Activated CD4-positive, alpha-beta T cell treated with anti-CD3 and anti-CD28 coated beads, Interleukin-2, amount 50 U/mL, for 16 hours (primary cell): ENCODE data around the gene ARHGAP21.
"Not testable (repeated sequence)": the region's sequence is repeated elsewhere in the genome, so short reads cannot be mapped to it uniquely, and the experiment has no call there.

ENCODE experiments used
- DNase-seq: peaks from one replicate; pipeline ENCODE4 v3.0.0-alpha.2; 2020

Gene ARHGAP21

DNA sequence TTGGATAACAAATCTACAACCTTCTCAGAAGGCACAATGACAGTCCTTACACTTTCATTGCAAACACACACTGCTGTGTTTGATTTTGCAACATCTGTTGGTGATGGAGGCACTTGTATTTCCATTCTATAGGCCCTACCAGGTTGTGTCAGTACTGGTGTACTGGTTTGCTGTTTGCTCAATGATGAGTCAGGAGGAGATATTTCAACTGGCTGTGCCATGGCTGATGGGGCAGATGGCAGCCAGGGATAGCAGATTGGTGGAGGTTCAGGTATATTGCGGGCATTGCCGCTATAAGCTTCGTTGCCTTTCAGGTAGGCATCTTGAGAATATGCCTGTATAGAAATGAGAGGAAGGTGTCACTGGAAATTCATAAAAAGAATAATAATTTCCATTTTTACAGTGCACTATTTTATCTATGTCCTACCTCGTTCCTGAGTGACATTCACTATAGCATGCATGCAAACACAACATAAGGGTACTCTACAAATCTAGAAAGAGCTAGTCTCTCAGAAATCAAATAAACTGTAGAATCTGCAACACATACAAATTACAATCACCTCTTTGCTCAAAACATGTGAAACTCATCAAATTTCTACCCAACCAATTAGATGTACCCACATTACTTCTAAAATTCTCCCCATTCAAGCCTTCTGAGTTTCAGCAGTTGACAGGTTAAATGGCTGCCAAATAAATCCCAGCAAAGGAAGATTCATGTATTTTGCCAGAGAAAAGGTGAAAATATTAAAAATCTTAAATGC lies 102.5 kb downstream of the ARHGAP21 start:
- not testable (repeated sequence) for DNase-seq

DNA sequence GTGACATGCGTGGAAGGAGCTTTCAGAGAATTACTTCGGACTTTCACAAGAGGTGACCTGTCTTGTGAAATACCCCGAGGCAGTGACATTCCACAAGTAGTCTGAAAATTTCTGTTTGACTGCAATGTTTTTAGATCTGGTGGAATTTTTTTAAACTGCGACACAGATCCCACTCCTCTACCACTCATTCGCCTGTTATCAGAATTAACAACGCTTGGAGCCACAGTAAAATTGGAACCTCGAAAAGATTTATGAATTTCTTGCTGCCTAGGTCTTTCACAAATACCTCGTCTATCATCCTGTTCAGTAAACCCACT lies 103.7 kb downstream of the ARHGAP21 start:
- not testable (repeated sequence) for DNase-seq

DNA sequence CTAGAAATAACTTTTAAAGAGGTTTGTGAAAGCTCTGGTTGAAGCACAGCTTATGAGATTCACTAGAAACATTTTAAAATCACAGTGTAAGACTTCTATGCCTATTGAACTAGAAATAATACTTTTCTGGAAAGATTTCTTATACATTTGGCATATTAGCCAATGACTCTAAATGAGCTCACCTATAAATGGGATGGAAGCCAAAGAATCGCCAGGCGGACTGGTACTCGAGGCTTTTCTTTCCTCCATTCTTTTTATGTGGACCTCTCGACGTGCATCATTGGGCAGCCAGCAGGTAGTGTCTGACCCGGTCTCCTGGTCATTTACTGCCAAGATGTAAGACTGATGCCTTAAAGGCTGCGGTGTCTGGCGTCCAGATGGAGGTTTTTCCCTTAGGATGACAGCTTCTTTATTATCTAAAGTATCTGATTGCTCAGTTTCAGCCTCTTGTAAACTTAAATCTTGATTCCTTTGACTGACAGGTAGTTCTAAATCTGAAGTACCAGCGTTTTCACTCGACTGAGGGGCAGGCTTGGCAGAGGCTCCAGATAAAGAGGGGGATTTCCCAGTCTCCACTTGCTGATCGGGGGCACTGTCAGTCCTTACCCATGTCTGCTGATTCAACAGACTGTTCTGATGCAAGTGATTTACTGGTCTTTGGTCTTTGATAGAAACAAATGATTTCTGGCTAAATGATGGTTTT lies 104.2 kb downstream of the ARHGAP21 start:
- DNase-seq, result not testable (repeated sequence)

DNA sequence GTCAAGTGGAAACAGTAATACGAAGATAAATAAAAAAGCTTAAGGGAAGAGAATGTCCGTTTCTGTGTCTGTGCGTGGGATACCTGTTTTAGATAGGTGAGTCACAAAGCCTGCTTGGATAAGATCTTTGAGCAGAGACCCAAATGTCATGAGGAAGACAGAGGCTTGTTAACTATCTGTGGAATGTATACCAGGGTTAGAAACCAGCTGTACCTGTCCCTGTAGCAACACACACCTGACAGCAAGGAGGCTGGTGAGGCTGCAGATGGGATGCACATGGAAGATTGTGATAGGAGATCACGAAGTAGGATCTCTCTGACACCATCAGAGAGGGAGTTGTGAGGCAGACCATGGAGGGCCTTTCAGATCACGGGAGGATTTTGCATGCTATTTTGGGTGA lies 105.3 kb downstream of the ARHGAP21 start:
- DNase-seq, result no peak

DNA sequence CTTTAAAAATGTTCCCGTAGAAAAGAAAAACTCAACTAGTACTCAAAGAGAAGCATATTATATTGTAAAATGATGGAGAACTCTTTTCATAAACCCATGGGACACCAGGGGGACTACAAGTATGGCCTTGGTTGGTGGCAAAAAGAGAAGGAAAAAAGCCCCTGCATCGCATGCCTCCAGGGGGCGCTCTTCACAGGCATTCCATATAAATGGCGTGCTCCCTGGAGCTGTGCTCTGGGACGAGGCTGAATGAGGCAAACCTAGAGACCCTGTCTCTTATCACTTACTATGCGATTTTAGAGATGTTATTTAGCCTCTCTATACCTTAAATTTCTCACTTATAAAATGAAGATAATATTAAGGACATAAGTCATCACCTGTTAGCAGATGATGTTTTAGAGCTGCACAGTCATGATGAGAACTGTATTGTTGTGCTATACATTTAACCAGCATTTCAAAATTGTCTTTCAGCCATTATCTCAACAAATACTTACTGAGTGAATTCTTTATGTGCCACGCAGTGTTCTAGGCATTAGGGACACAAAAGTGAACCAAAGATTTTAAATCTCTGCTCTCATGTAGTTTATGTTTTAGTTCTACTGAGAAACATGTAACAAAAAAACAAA lies 105.8 kb downstream of the ARHGAP21 start:
- peak; percentile 48 for DNase-seq

DNA sequence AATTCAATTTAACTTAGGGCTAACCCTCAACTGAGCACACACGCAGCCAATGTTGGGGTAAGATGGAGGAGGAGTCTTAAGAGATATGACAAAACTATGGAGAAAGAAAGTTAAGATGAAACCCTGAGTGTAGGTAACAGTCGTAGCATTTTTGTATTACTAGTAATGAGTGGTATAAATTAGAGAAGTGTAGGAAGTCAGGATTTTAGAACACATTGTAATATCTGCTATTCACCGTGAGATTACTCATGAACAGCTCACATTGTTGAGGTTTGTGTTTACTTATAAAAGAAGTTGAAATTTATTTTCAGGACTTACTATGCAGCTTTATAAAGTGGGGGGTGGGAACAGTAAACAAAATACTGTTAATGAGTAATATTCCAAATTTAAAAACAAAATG lies 107.2 kb downstream of the ARHGAP21 start:
- no peak for DNase-seq

DNA sequence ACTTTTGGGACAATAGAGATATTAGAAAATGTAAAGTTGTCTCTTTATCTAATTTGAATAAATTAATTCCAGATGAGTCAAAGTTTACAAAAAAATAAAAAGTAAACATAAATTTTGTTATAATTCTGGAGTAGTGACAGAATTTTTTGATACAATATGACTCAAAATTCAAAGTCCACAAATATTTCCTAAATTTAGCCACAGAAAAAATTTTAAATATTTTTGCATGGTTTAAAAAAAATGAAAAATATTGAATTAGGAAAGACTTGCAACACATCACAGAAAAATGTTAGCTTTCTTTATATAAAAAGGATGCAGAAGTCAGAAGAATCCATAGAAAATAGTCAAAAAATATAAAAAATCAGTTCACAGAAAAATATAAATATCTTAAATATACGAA lies 117.7 kb downstream of the ARHGAP21 start:
- no peak for DNase-seq

DNA sequence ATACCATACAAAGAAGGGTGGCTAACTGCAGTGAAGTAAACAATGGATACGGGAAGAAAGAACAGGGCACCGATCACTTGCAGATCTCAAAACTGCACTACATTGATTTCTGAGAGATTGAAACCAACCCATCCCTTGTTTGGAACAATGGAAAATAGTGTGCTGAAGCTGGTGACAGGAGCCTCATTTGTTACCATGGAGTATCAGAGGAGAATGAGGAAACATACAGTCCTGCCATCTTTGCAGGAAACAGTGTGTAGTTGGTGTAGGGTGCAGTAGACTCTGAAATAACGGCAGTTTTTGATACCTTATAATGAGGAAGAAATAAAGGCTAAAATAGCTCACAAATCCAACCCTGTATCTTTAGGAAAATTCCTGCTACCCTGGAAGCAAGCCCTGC lies 118.5 kb downstream of the ARHGAP21 start:
- DNase-seq, result no peak

DNA sequence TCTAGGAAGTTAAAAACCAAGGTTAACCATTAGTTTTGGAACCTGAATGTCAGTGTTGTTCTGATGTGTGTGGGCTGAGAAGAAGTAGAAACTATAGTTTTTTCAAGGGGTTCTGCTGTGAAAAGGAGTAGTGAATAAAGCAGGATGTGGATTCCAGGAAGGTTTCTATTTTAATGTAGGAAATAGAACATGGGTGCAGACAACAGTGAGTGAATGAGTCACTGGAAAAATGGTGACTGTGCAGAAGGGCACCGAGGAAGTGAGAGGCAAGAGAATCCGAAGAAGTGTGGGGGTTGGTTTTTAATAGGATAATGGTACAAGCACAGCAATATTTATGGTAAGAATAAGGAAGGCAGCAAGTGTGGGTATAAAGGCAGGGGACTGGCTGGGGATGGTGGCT lies 120.4 kb downstream of the ARHGAP21 start:
- DNase-seq, result peak; percentile 66

DNA sequence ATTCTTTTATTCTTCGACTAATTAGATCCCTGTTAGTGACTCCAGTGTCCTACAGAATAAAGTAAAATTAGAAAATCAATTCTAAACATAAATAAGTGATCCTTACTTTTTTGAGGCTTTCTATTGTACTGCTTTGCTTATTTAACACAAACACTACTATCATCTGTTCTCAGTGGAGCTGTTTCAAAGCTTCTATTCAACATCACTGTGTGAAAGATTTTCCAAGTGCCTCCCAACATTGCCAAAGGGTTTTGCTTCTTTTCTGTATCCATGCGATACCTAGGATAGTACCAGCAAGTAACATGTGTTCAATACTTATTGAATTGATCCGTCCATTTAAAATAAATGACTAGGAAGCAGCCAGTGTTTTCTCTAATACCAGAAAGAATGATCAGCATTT lies 125.7 kb downstream of the ARHGAP21 start:
- DNase-seq, result no peak

DNA sequence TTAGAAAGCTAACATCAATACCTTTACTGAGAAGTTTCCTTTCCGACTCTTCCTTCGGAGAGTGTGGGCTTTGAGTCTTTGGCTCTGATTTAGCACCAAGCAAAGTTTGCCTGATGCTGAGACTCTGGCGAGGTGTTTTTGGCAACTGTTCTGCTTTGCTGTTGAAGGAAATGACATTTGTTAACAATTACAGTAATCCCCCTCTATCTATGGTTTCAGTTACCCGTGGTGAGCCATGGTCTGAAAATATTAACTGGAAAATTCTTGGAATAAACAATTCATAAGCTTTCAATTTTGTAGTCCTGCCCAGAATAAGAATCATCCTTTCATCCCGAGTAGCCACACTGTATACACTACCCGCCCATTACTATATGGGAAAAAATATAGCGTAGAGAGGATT lies 126.3 kb downstream of the ARHGAP21 start:
- no peak for DNase-seq

DNA sequence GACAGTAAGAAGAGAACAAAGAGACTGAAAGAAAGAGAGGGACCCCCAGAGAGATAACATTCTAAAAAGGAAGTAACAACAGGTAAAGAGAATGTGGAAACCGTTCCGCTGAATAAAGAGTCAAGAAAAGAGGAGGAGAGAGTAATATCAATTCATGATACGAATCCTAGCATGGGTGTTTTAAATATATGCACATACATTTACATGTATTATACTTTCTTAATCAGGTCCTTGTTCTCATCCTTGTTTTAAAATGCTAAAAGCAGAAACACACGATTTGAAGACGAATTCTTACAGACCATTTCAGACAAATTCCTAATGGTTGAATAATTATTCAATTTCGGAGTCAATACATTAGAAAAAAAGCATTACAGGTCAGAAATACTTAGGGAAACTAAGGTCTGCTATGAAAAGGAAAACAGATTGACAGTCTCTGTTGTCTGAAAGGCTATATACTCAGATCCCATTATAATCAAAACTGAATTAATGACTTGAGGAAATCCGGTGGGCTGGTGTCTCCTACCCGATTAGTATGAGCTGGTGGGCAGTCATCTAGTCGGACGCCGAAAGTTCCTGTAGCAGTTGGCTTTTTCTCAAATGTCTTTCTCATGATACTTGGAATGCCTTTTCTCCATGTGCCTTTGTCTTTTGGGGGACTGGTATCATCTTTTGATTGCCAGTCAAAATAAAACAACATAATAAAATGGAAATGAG lies 127.3 kb downstream of the ARHGAP21 start:
- no peak for DNase-seq

DNA sequence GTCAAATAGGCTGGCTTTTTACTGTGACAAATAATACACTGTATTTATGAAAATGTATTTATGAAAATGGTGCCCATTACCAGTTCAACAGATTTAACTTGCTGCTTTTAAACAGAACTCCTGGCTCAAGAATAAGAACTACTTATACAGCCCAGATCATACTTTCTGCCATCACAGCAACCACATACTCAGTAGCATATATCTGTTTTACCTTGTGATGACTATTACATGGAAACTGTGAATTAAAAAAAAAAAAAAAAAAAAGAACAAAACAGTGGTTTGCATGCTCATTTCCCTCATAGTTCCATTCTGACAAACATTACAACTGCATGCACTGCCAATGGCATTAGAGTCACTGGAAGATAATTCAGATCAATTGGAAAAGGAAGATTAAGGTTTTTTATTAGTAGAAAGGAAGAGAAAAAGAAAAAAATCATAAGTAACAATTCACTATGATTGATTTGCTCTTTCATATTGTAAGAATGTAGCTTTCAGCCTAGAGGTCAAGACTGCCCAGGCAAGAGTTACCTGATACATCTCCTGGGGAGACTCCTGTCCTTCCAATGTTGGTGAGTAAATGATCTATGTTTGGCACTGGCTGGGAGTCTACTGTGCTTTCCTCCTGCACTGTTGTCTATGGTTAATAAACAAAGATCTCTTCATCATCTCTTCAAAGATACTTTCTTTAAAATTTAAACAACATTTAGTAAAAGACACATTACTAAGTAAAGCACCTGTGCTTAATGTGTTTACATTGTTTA lies 132.8 kb downstream of the ARHGAP21 start:
- no peak for DNase-seq

DNA sequence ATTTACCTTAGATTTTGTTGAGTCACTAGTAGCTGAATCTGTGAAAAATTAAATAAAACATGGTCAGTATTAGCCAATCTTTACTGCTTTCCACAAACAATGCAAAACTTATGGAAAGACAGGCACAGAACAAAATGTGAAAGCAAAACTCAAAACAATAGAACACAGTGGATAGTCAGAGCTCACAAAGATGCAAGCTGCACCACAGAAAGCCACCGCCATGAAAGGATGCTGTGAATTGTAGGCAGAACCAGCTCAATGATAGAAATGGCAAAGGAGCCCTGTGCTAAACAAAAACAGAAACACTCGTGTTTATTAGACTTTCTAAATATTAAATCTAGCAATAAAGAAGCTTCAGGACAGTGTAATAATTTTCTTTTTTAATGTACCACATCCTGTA lies 134.4 kb downstream of the ARHGAP21 start:
- no peak for DNase-seq

DNA sequence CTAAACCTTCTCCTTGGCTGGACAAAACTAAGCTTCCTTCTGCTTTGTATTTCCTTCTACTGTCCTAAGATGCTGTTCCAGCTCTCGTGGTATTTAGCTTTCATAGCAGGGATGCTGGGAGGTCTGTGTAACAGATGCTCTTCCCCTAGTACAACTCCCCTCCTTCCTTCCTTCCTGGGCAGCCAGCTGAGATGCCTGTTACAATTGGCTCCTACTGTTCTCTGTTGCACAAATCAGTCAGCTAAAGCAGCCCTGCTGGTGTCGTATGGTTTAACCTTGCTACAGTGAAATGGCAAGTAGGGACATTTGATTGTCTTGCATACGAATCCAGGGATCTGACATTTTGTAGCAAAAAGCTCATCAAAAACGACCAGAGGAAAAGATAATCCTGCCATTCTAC lies 143.8 kb downstream of the ARHGAP21 start:
- DNase-seq, result no peak

DNA sequence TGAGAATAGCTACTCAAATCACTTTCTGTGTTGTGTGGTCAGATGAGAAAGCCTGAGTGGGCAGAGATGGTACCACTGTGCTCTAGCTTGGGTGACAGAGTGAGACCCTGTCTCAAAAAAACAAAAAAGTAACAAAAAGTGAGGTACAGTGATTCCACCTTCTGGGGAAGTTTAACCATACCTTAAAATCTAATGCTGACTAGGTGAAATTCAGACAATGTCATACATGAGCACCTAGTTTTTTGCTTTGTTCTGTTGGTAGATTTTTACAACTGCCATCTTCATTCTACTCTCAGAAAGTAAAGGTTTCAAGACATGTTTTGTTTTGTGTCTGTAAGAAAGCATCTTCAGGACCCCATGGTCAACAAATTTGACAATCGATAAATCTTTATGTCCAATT lies 144.2 kb downstream of the ARHGAP21 start:
- no peak for DNase-seq

DNA sequence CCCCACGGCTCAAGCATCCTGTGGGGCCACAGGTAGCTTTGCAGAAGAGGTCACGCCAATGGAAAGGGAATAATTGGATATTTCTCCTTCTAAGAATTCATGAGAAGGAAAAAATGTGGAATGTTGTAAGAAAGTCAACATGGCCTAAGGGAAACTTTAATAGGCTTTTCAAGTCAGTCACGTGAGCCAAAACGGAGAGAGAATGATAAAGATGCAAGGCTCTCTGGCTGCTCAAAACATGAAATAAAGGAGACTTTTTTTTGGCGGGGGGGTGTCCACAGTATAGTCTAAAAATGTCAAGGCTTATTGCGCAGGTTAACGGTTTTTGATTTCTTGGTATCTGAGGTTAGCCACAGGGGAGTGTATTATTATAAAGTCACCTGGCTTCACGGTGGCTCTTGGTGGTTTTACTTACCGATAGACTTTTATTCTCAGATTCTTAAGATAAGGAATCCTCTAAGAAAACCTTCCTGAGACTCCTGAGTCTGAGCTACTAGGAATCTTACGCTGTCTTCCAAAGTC lies 148.1 kb downstream of the ARHGAP21 start:
- DNase-seq, result no peak

DNA sequence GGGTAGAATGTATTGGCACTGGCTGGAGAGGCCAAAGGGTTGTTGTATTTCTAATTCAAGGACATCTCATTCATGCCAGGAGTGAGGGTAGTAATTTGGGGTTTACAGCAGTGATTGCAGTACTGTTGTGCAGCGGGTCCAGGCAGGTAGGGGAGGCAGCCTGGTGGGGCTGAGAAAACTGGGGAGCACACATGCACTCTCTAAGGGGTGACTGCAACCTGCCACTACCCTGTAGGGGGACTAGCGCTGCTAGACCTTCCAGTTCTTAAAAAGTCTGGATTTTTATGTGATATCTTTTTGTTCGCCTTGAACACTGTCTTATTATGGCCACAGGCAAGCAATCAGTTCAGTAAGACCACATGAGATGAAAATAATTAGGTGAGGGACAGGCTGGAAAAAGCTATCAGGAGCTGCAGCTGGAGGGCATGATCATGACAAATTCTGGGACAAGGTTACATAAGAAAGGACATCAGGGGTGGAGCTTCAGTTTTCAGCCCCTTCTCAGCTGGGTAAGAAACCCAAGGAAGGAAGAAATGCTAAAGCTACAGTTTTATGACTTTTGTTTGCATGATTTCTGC lies 149.0 kb downstream of the ARHGAP21 start:
- no peak for DNase-seq

DNA sequence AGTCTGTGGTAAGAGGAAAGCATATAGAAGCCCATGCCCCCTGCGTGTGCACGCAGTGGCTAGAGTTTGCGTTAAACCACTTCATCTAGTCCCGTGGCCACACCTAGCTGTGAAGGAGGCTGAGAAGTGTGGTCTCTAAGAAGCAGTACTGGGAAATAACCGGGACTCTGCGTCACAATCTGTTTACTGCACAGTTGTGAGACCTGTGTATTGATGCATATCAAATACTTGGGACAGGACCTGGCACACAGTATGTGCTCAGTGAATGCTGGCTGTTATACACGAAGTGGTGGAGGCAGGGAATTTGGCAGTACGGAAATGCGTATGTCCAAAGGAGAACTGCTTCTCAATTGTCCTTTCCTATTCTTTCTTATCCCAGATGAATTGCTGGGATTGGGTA lies 149.5 kb downstream of the ARHGAP21 start:
- DNase-seq, result no peak

DNA sequence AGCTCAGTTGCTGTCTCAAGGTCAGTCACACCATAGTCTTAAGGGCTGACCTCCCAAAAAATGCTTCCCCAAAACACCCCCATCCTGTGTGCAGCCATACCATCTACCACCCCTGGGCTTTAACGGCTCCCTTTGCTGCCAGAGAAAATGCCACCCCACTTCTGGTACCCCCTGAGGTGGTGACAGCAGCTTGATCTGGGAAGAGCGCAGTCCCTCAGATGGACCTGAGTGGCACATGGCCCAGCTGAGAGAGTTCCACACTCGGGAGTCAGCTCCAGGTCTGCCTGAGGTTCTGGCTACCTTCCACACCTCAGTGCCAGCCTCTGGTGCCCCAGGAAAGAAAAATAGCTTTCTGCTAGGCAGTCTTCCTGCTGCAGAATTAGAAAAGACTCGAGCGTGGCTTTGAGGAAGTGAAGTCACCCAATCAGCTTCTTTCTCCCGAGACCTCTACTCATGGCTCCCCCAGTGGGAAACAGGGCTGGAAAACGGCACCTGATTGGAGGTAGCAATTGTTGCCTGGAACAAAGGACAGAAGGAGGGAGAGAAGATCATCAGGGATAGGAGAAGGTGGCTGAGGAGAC lies 151.7 kb downstream of the ARHGAP21 start:
- DNase-seq, result no peak

DNA sequence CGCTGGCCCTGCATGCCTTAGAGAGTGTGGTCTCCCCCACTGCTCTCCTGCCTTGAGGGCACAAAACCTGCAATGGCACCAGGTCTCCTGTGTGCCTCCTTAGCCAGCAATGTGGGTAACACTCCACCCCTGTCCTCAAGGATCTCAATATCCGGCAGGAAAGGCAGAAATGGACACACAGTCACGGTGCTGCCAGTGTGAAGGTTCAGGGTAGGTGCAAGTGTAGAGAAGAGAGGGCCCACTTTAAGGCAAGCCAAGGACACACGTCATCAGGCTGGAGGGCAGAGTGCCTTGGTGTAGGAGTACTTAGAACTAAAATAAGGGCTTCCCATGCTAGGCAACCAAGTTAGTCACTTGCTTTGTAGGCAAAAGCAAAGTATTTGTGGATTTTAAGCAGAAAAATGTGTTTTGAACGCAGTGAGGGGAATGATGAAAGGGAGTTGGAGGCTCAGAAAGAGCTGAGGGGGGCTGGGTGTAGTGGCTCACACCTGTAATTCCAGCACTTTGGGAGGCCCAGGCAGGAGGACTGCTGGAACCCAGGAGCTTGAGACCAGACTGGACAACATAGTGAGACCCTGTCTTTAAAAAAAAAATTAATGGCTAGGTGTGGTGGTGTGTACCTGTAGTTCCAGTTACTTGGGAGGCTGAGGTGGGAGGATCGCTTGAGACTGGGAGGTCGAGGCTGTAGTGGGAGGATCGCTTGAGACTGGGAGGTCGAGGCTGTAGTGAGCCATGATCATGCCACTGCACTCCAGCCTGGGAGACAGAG lies 152.8 kb downstream of the ARHGAP21 start:
- no peak for DNase-seq
